Mesenchymal stem cell (in vitro differentiated cells and primary cell): ENCODE data around the gene RNF11.

ENCODE experiments used
- DNase-seq: peaks from one replicate; pipeline ENCODE4 v3.0.0-alpha.2; 2013
- H2AFZ ChIP-seq: one replicate; pipeline ENCODE4 v1.6.1; 2013; ENCODE audit warnings: low read depth, mild to moderate bottlenecking, control low read depth, inconsistent platforms, low read length, moderate library complexity
- H2AK5ac ChIP-seq: 2 replicates; pipeline ENCODE4 v1.6.1; 2013; ENCODE audit warnings: low read length, moderate library complexity, mild to moderate bottlenecking, inconsistent platforms; ENCODE audit not compliant: severe bottlenecking
- H2BK120ac ChIP-seq: one replicate; pipeline ENCODE4 v1.6.1; 2013; ENCODE audit warnings: low read depth, mild to moderate bottlenecking, inconsistent platforms, low read length, moderate library complexity
- H2BK12ac ChIP-seq, 2 experiments: one replicate each; pipeline ENCODE4 v1.6.1; 2013; ENCODE audit warnings: inconsistent platforms in 2 of 2, low read length in 2 of 2, mild to moderate bottlenecking in 2 of 2, moderate library complexity in 2 of 2, control low read depth in 1 of 2
- H2BK15ac ChIP-seq: one replicate; pipeline ENCODE4 v1.6.1; 2013; ENCODE audit warnings: mild to moderate bottlenecking, low read depth, inconsistent platforms; ENCODE audit not compliant: poor library complexity, severe bottlenecking
- H2BK5ac ChIP-seq: 2 replicates; pipeline ENCODE4 v1.6.1; 2013; ENCODE audit warnings: low read depth, mild to moderate bottlenecking, low read length, control low read depth, inconsistent platforms; ENCODE audit not compliant: poor library complexity, severe bottlenecking
- H3K14ac ChIP-seq, 2 experiments: one replicate each; pipeline ENCODE4 v1.6.1; 2013; ENCODE audit warnings: inconsistent platforms in 2 of 2, low read length in 2 of 2, control low read depth in 1 of 2, mild to moderate bottlenecking in 1 of 2, moderate library complexity in 1 of 2
- H3K18ac ChIP-seq, 2 experiments: one replicate each; pipeline ENCODE4 v1.6.1; 2013; ENCODE audit warnings: inconsistent platforms in 2 of 2, low read length in 2 of 2, control low read depth in 1 of 2, low read depth in 1 of 2, mild to moderate bottlenecking in 1 of 2
- H3K23ac ChIP-seq, 2 experiments: one replicate each; pipeline ENCODE4 v1.6.1; 2013; ENCODE audit warnings: inconsistent platforms in 2 of 2, low read length in 2 of 2, mild to moderate bottlenecking in 2 of 2, moderate library complexity in 2 of 2, control low read depth in 1 of 2
- H3K27ac ChIP-seq: 2 replicates; pipeline ENCODE4 v1.5.1; 2013; ENCODE audit warnings: mild to moderate bottlenecking, moderate library complexity, low read length, control low read depth, inconsistent platforms; ENCODE audit not compliant: poor library complexity, severe bottlenecking
- H3K27me3 ChIP-seq, 2 experiments: 2 replicates each; pipeline versions ENCODE4 v1.6.1 to v1.7.0; 2013; ENCODE audit warnings: low read length in 2 of 2, mild to moderate bottlenecking in 2 of 2, moderate library complexity in 2 of 2, control low read depth in 1 of 2, inconsistent platforms in 1 of 2; ENCODE audit not compliant: control insufficient read depth in 1 of 2, insufficient read depth in 1 of 2
- H3K36me3 ChIP-seq, 2 experiments: 2 replicates each; pipeline versions ENCODE4 v1.6.1 to v1.7.0; 2013; ENCODE audit warnings: low read length in 2 of 2, control low read depth in 1 of 2, inconsistent platforms in 1 of 2, low read depth in 1 of 2, mild to moderate bottlenecking in 1 of 2; ENCODE audit not compliant: insufficient read depth in 2 of 2, control insufficient read depth in 1 of 2
- H3K4ac ChIP-seq, 2 experiments: one replicate each; pipeline ENCODE4 v1.6.1; 2013; ENCODE audit warnings: inconsistent platforms in 2 of 2, low read length in 2 of 2, mild to moderate bottlenecking in 2 of 2, moderate library complexity in 2 of 2, control low read depth in 1 of 2, low read depth in 1 of 2
- H3K4me1 ChIP-seq: 2 replicates; pipeline ENCODE4 v1.6.1; 2013; ENCODE audit warnings: low read depth, low read length, control low read depth; ENCODE audit not compliant: control insufficient read depth, insufficient read depth
- H3K4me2 ChIP-seq: 2 replicates; pipeline ENCODE4 v1.6.1; 2013; ENCODE audit warnings: low read length, mild to moderate bottlenecking, inconsistent platforms; ENCODE audit not compliant: poor library complexity, severe bottlenecking
- H3K4me3 ChIP-seq, 2 experiments: 2 replicates each; pipeline versions ENCODE4 v1.5.1 to v1.7.0; 2013; ENCODE audit warnings: low read length in 2 of 2, mild to moderate bottlenecking in 2 of 2, control low read depth in 1 of 2, low read depth in 1 of 2; ENCODE audit not compliant: insufficient read depth in 1 of 2
- H3K79me1 ChIP-seq: replicated peaks from 2 replicates; pipeline ENCODE4 v1.6.1; 2013; ENCODE audit warnings: mild to moderate bottlenecking, control low read depth, low read length, inconsistent platforms; ENCODE audit not compliant: poor library complexity, severe bottlenecking
- H3K9ac ChIP-seq: 2 replicates; pipeline ENCODE4 v1.7.0; 2013; ENCODE audit warnings: mild to moderate bottlenecking, low read length, moderate library complexity
- H3K9me3 ChIP-seq: 2 replicates; pipeline ENCODE4 v1.7.0; 2013; ENCODE audit warnings: mild to moderate bottlenecking, low read length; ENCODE audit not compliant: control insufficient read depth
- H4K8ac ChIP-seq: one replicate; pipeline ENCODE4 v1.6.1; 2013; ENCODE audit warnings: inconsistent platforms, mild to moderate bottlenecking, low read length, moderate library complexity
- H4K91ac ChIP-seq: one replicate; pipeline ENCODE4 v1.6.1; 2013; ENCODE audit warnings: mild to moderate bottlenecking, low read length, inconsistent platforms
- WGBS: methylation state at CpG from one replicate; pipeline ENCODE4 v1.1.7; 2013; ENCODE audit warnings: mixed read lengths; 5-methylcytosine and 5-hydroxymethylcytosine counted together

RNF11 gene

GRCh38 chr1:51272916-51273315 is 36.8 kb downstream of the RNF11 start:
- peaks cover 22% of the 10 kb centered on the region for H3K79me1 ChIP-seq
- peaks cover 3% of the 10 kb centered on the region for H3K4me1 ChIP-seq
- no peak overlapping the region for H3K4me2 ChIP-seq
- H2BK120ac ChIP-seq = no peak overlapping the region
- no peak overlapping the region for H2BK5ac ChIP-seq
- H3K4ac ChIP-seq = no peak overlapping the region
- no peak overlapping the region for H2AFZ ChIP-seq
- no peak overlapping the region for H3K18ac ChIP-seq
- peaks cover 0 to 62% of the 10 kb centered on the region in 2 experiments for H3K36me3 ChIP-seq
- no peak overlapping the region for H2AK5ac ChIP-seq
- no peak overlapping the region for H3K23ac ChIP-seq
- DNase-seq = no peak
- H4K8ac ChIP-seq = no peak overlapping the region
- no peak overlapping the region for H2BK15ac ChIP-seq
- no peak overlapping the region for H3K4me3 ChIP-seq
- H3K14ac ChIP-seq = no peak overlapping the region
- no peak overlapping the region for H3K9ac ChIP-seq
- no peak overlapping the region for H4K91ac ChIP-seq
- no peak overlapping the region for H2BK12ac ChIP-seq
- no peak overlapping the region for H3K27ac ChIP-seq
- no peaks in the 10 kb centered on the region for H3K9me3 ChIP-seq
- H3K27me3 ChIP-seq = no peaks in the 10 kb centered on the region

GRCh38 chr1:51274676-51275075 is 38.6 kb downstream of the RNF11 start:
- Histone ChIP-seq H3K4ac (no peak overlapping the region), H2BK12ac (no peak overlapping the region), H2BK5ac (no peak overlapping the region), H3K4me2 (no peak overlapping the region), H3K14ac (no peak overlapping the region), H3K4me1 (no peaks in the 10 kb centered on the region), H2AK5ac (no peak overlapping the region), H3K9ac (no peak overlapping the region), H3K18ac (no peak overlapping the region), H3K9me3 (no peaks in the 10 kb centered on the region), H3K4me3 (no peak overlapping the region), H4K91ac (no peak overlapping the region), H3K27me3 (no peaks in the 10 kb centered on the region), H2BK15ac (no peak overlapping the region), H2BK120ac (no peak overlapping the region), H2AFZ (no peak overlapping the region), H3K27ac (no peak overlapping the region), H3K79me1 (peaks cover 27% of the 10 kb centered on the region), H3K23ac (no peak overlapping the region), H3K36me3 (peaks cover under 1 to 65% of the 10 kb centered on the region in 2 experiments), H4K8ac (no peak overlapping the region)
- 94% methylated on average over 2 of the region's 6 CpGs for WGBS
- no peak for DNase-seq

- Histone ChIP-seq H3K18ac (no peak overlapping the region), H3K9me3 (no peaks in the 10 kb centered on the region), H3K4me2 (no peak overlapping the region), H3K14ac (no peak overlapping the region), H3K23ac (no peak overlapping the region), H2BK5ac (no peak overlapping the region), H3K79me1 (peaks cover 21% of the 10 kb centered on the region), H3K27me3 (no peaks in the 10 kb centered on the region), H2BK15ac (no peak overlapping the region), H3K36me3 (peaks cover 10 to 59% of the 10 kb centered on the region in 2 experiments), H3K4me3 (no peak overlapping the region), H3K4ac (no peak overlapping the region), H3K9ac (no peak overlapping the region), H2BK120ac (no peak overlapping the region), H4K8ac (no peak overlapping the region), H3K27ac (no peak overlapping the region), H2BK12ac (no peak overlapping the region), H4K91ac (no peak overlapping the region), H2AFZ (no peak overlapping the region), H3K4me1 (peaks cover 3% of the 10 kb centered on the region), H2AK5ac (no peak overlapping the region)
- WGBS = 72% methylated on average over 5 of the region's 7 CpGs
- no peak for DNase-seq
These were observed 40.2 kb downstream of the RNF11 start for GRCh38 chr1:51276286-51276685.

- Histone ChIP-seq H3K27me3 (no peaks in the 10 kb centered on the region), H3K4me3 (no peak overlapping the region), H3K4ac (no peak overlapping the region), H3K18ac (no peak overlapping the region), H3K79me1 (peaks cover 18% of the 10 kb centered on the region), H2AFZ (no peak overlapping the region), H2BK15ac (no peak overlapping the region), H3K36me3 (peaks cover 15 to 32% of the 10 kb centered on the region in 2 experiments), H2AK5ac (no peak overlapping the region), H3K14ac (no peak overlapping the region), H2BK120ac (no peak overlapping the region), H3K27ac (no peak overlapping the region), H4K8ac (no peak overlapping the region), H2BK5ac (no peak overlapping the region), H2BK12ac (no peak overlapping the region), H3K9ac (no peak overlapping the region), H4K91ac (no peak overlapping the region), H3K4me1 (peaks cover 9% of the 10 kb centered on the region), H3K4me2 (no peak overlapping the region), H3K9me3 (no peaks in the 10 kb centered on the region), H3K23ac (no peak overlapping the region)
- DNase-seq = no peak
- WGBS = 88% methylated on average over 1 of the region's 4 CpGs
These were observed 44.4 kb downstream of the RNF11 start for GRCh38 chr1:51280321-51280978.
